IMR-90 (cell line): ENCODE measurements around the gene CLDN9. TPM values are rescaled to one million over a fixed set of nuclear protein-coding genes. Genes with fewer than 3 reads are reported as not detected.

Source experiments
- ATAC-seq: fragments of 200-7000 bp; cut with Tn5 transposase; 2 replicates; pipeline ENCODE4 v1.9.1; 2020; ENCODE audit warnings: low read depth, mild to moderate bottlenecking, moderate library complexity
- BruUV-seq: library from RNA; stranded (reverse); fragments of 400-500 nt; replicated peaks from 2 replicates; lab custom pipeline; 2021; lab: Mats Ljungman, UMichigan
- CTCF ChIA-PET: fragments of 300-600 bp; formaldehyde crosslinking; extraction: SDS; loops from one replicate; lab custom pipeline; 2021; ENCODE audit warnings: antibody characterized with exemption; lab: Yijun Ruan, JAX
- POLR2A ChIA-PET: fragments of 300-600 bp; sonication (Branson Sonifier 250); formaldehyde crosslinking; loops from one replicate; lab custom pipeline; 2022; ENCODE audit warnings: antibody characterized with exemption; ENCODE audit not compliant: unreplicated experiment; lab: Charles Lee
- DNase-seq: peaks from one replicate; pipeline ENCODE4 v3.0.0; 2013
- H2AFZ ChIP-seq: replicated peaks from 2 replicates; pipeline ENCODE3; 2013; ENCODE audit warnings: low read length, mild to moderate bottlenecking; ENCODE audit not compliant: poor library complexity
- H2AK5ac ChIP-seq: 2 replicates; pipeline ENCODE4 v1.6.1; 2013; ENCODE audit warnings: low read depth, low read length, inconsistent platforms
- H2AK9ac ChIP-seq: replicated peaks from 2 replicates; pipeline ENCODE3; 2013; ENCODE audit warnings: mild to moderate bottlenecking, low read depth, low read length, moderate library complexity; ENCODE audit not compliant: poor library complexity
- H2BK120ac ChIP-seq: 2 replicates; pipeline ENCODE4 v1.6.1; 2013; ENCODE audit warnings: low read depth, low read length, inconsistent platforms
- H2BK15ac ChIP-seq: 3 replicates; pipeline ENCODE4 v1.6.1; 2013; ENCODE audit warnings: low read depth, low read length, inconsistent platforms
- H2BK20ac ChIP-seq: 2 replicates; pipeline ENCODE4 v1.6.1; 2013; ENCODE audit warnings: low read depth, mild to moderate bottlenecking, inconsistent platforms, low read length, moderate library complexity
- H2BK5ac ChIP-seq: 2 replicates; pipeline ENCODE4 v1.6.1; 2013; ENCODE audit warnings: mild to moderate bottlenecking, low read depth, low read length, inconsistent platforms; ENCODE audit not compliant: poor library complexity, severe bottlenecking
- H3K14ac ChIP-seq: replicated peaks from 2 replicates; pipeline ENCODE4 v1.6.1; 2013; ENCODE audit warnings: low read depth, low read length, inconsistent platforms
- H3K18ac ChIP-seq: 2 replicates; pipeline ENCODE4 v1.6.1; 2013; ENCODE audit warnings: low read depth, low read length, control low read depth
- H3K23ac ChIP-seq: 2 replicates; pipeline ENCODE4 v1.6.1; 2013; ENCODE audit warnings: low read depth, low read length, inconsistent platforms
- H3K27ac ChIP-seq: 2 replicates; pipeline ENCODE4 v1.5.1; 2013; ENCODE audit warnings: mild to moderate bottlenecking, control low read depth, low read length; ENCODE audit not compliant: insufficient read depth
- H3K27me3 ChIP-seq: 2 replicates; pipeline ENCODE4 v1.6.1; 2013; ENCODE audit warnings: low read length; ENCODE audit not compliant: control insufficient read depth, insufficient read depth
- H3K36me3 ChIP-seq: 2 replicates; pipeline ENCODE4 v1.6.1; 2013; ENCODE audit warnings: low read length, mixed read lengths; ENCODE audit not compliant: control insufficient read depth, insufficient read depth
- H3K4ac ChIP-seq: 2 replicates; pipeline ENCODE4 v1.6.1; 2013; ENCODE audit warnings: low read depth, low read length, inconsistent platforms
- H3K4me1 ChIP-seq: 2 replicates; pipeline ENCODE4 v1.6.1; 2013; ENCODE audit warnings: low read length, mixed read lengths; ENCODE audit not compliant: control insufficient read depth, insufficient read depth
- H3K4me2 ChIP-seq: 2 replicates; pipeline ENCODE4 v1.6.1; 2013; ENCODE audit warnings: low read depth, mild to moderate bottlenecking, control low read depth, low read length, moderate library complexity
- H3K4me3 ChIP-seq: 2 replicates; pipeline ENCODE4 v1.5.1; 2013; ENCODE audit warnings: low read depth, mild to moderate bottlenecking, control low read depth, low read length, moderate library complexity; ENCODE audit not compliant: insufficient read depth
- H3K56ac ChIP-seq: 2 replicates; pipeline ENCODE4 v1.6.1; 2013; ENCODE audit warnings: low read length, inconsistent platforms; ENCODE audit not compliant: insufficient read depth; ENCODE audit errors: extremely low read depth
- H3K79me1 ChIP-seq, 2 experiments: 2 replicates each; pipeline ENCODE4 v1.6.1; 2013; ENCODE audit warnings: low read length in 2 of 2, inconsistent platforms in 1 of 2, low read depth in 1 of 2
- H3K9ac ChIP-seq: 2 replicates; pipeline ENCODE4 v1.6.1; 2013; ENCODE audit warnings: low read depth, low read length, control low read depth
- H3K9me1 ChIP-seq: 2 replicates; pipeline ENCODE4 v1.6.1; 2013; ENCODE audit warnings: low read length, inconsistent platforms; ENCODE audit not compliant: insufficient read depth
- H3K9me3 ChIP-seq: 2 replicates; pipeline ENCODE4 v1.6.1; 2013; ENCODE audit warnings: low read length; ENCODE audit not compliant: control insufficient read depth, insufficient read depth
- H4K20me1 ChIP-seq: 2 replicates; pipeline ENCODE4 v1.6.1; 2013; ENCODE audit warnings: low read length, inconsistent platforms; ENCODE audit not compliant: insufficient read depth
- H4K5ac ChIP-seq: 2 replicates; pipeline ENCODE4 v1.6.1; 2013; ENCODE audit warnings: mild to moderate bottlenecking, low read depth, low read length, control low read depth
- H4K8ac ChIP-seq, 2 experiments: 2 replicates each; pipeline ENCODE4 v1.6.1; 2013; ENCODE audit warnings: low read depth in 2 of 2, low read length in 2 of 2, control low read depth in 1 of 2, inconsistent platforms in 1 of 2
- H4K91ac ChIP-seq: 2 replicates; pipeline ENCODE4 v1.6.1; 2013; ENCODE audit warnings: low read depth, low read length, inconsistent platforms; ENCODE audit not compliant: insufficient read depth
- BHLHE40 ChIP-seq: fragments of 150-350 bp; IDR thresholded peaks from 2 replicates; pipeline ENCODE4 v1.6.1; 2016; ENCODE audit warnings: mild to moderate bottlenecking, low read depth, low read length
- CEBPB ChIP-seq: IDR thresholded peaks from 2 replicates; pipeline ENCODE4 v1.6.1; 2012; ENCODE audit warnings: low read depth, low read length, improper control_type of control experiment
- FOS ChIP-seq: fragments of 150-350 bp; IDR thresholded peaks from 2 replicates; pipeline ENCODE4 v1.6.1; 2016; ENCODE audit warnings: low read depth, low read length
- MAFK ChIP-seq: IDR thresholded peaks from 2 replicates; pipeline ENCODE4 v1.6.1; 2012; ENCODE audit warnings: low read depth, low read length, improper control_type of control experiment
- MAZ ChIP-seq: IDR thresholded peaks from 2 replicates; pipeline ENCODE4 v1.6.1; 2012; ENCODE audit warnings: low read depth, mild to moderate bottlenecking, low read length, improper control_type of control experiment, moderate library complexity, borderline replicate concordance
- MXI1 ChIP-seq: IDR thresholded peaks from 2 replicates; pipeline ENCODE4 v1.6.1; 2012; ENCODE audit warnings: low read depth, mild to moderate bottlenecking, low read length, moderate library complexity, borderline replicate concordance
- POLR2A ChIP-seq: IDR thresholded peaks from 2 replicates; pipeline ENCODE4 v1.6.1; 2012; ENCODE audit warnings: mild to moderate bottlenecking, low read depth, low read length
- USF2 ChIP-seq: fragments of 150-350 bp; IDR thresholded peaks from 2 replicates; pipeline ENCODE4 v1.6.1; 2017; ENCODE audit warnings: mild to moderate bottlenecking, antibody characterized with exemption, low read length, low read depth
- WGBS, 2 experiments: methylation state at CpG; one replicate each; pipeline versions ENCODE4 v1.1.5 to v1.1.7; 2013; ENCODE audit warnings: missing lambda C conversion rate in 2 of 2; ENCODE audit not compliant: insufficient read length in 1 of 2; ENCODE audit errors: extremely low coverage in 2 of 2; 5-methylcytosine and 5-hydroxymethylcytosine counted together
- dilution Hi-C: fragments of 300-500 bp; cut with HindIII; formaldehyde crosslinking; loops from one replicate; pipeline ENCODE4 v1.14.3; 2018; ENCODE audit warnings: low sequenced_read_pairs; ENCODE audit not compliant: unreplicated experiment
- in situ Hi-C: fragments of 300-500 bp; cut with MboI; formaldehyde crosslinking; loops from 3 replicates; pipeline ENCODE4 v1.14.3; 2019; ENCODE audit warnings: low sequenced_read_pairs, inconsistent platforms, mixed read lengths
- intact Hi-C: fragments of 100-400 bp; cut with micrococcal nuclease; formaldehyde crosslinking; loops from 2 replicates; pipeline ENCODE4 v1.10.0; 2022
- polyA plus RNA-seq, 3 experiments: library from polyadenylated mRNA; depleted of rRNA; stranded (reverse); fragments of >200 nt; gene quantifications; 2 replicates each; pipeline ENCODE4 v1.2.3, GENCODE V29; 2012; ENCODE audit warnings: low replicate concordance in 1 of 3
- total RNA-seq: library from RNA; depleted of rRNA; stranded (reverse); fragments of >200 nt; gene quantifications from 2 replicates; pipeline ENCODE4 v1.2.3, GENCODE V29; 2012

The CLDN9 gene
- total and polyA plus RNA-seq, 2 of the 4 experiments (the other 2 are of a cell fraction), result 0.05 TPM; not detected in 1

- H4K20me1 ChIP-seq, result peaks cover 36% of the 10 kb centered on the region
- H2BK5ac ChIP-seq, result peak within 1 kb of the TSS; percentile 99
- no TSS peak for BruUV-seq
- H3K4ac ChIP-seq, result peak within 1 kb of the TSS; percentile 99
- WGBS, 2 experiments, result 1% methylated on average over 33 of the region's 69 CpGs; no CpG with 5 or more reads in 1 of the 2 experiments
- H3K4me2 ChIP-seq, result peak within 1 kb of the TSS; percentile 95
- ChIA-PET CTCF (interaction anchor here (0.9 to 1.1 kb wide), 2 partner anchors 8 to 106 kb away, joined by 3 to 6 read pairs; no protein-coding TSS in a partner anchor), POLR2A (interaction anchor here (0.5 to 1.4 kb wide), 2 partner anchors 11 kb away, joined by 3 to 4 read pairs; partner anchors contain the start of gene CLDN9)
- peak within 1 kb of the TSS; percentile 57 for H3K4me3 ChIP-seq
- peak within 1 kb of the TSS; percentile 96 for H2AK9ac ChIP-seq
- peak within 1 kb of the TSS; percentile 97 for H3K14ac ChIP-seq
- H3K56ac ChIP-seq, result peak within 1 kb of the TSS; percentile 100
- intact Hi-C loops, result no loop called here
- dilution Hi-C loops, result no loop called here
- peaks cover 22% of the 10 kb centered on the region for H3K36me3 ChIP-seq
- H4K5ac ChIP-seq, result peak within 1 kb of the TSS; percentile 90
- peaks cover 11% of the 10 kb centered on the region for H3K4me1 ChIP-seq
- no peaks in the 10 kb centered on the region for H3K9me1 ChIP-seq
- peak within 1 kb of the TSS; percentile 93 for H2BK120ac ChIP-seq
- H3K79me1 ChIP-seq, result peaks cover 0 to 27% of the 10 kb centered on the region in 2 experiments; a peak in 2 of 4 replicates
- H3K27me3 ChIP-seq, result no peaks in the 10 kb centered on the region; the same call in 1 of the 2 replicates
- peak within 1 kb of the TSS; percentile 98 for H4K8ac ChIP-seq
- H2AK5ac ChIP-seq, result peak within 1 kb of the TSS; percentile 99
- DNase-seq, result peak; percentile 98
- peak within 1 kb of the TSS; percentile 99 for H4K91ac ChIP-seq
- H2BK20ac ChIP-seq, result peak within 1 kb of the TSS; percentile 53
- H3K27ac ChIP-seq, result peak within 1 kb of the TSS; percentile 100
- peak within 1 kb of the TSS; percentile 99 for H3K9ac ChIP-seq
- TF ChIP-seq BHLHE40 (no peak), MAFK (no peak), CEBPB (0 out of 2 replicates have a peak, but pooled peaks have one; percentile 13), MAZ (peak; percentile 50; the same call in 1 of the 2 replicates), FOS (no peak), USF2 (peak; percentile 87), POLR2A (peak; percentile 94), MXI1 (0 out of 2 replicates have a peak, but pooled peaks have one; percentile 49)
- H3K23ac ChIP-seq, result peak within 1 kb of the TSS; percentile 99
- H3K18ac ChIP-seq, result peak within 1 kb of the TSS; percentile 96
- ATAC-seq, result peak; percentile 42
- in situ Hi-C loops, result no loop called here
- H2AFZ ChIP-seq, result peak within 1 kb of the TSS; percentile 90
- no peaks in the 10 kb centered on the region for H3K9me3 ChIP-seq
- H2BK15ac ChIP-seq, result peak within 1 kb of the TSS; percentile 87; the same call in 2 of the 3 replicates
These were observed 11.2 kb downstream of the CLDN9 start, which contains the start of the genes HCFC1R1 and THOC6 for GRCh38 chr16:3023669-3024478. Gene HCFC1R1 (minus strand): TSS chr16:3023942. CDS start chr16:3023941, 1 bp downstream. Gene THOC6 (plus strand): TSS chr16:3024035. CDS start chr16:3024327, 292 bp downstream.
